Liver (tissue), 9 donors: ENCODE data around the gene SASH1. TPM values are rescaled to one million over a fixed set of nuclear protein-coding genes. Genes with fewer than 3 reads are reported as not detected.

Experiments
- DNase-seq: peaks from one replicate; pipeline ENCODE4 v3.0.0-alpha.2; 2017; ENCODE audit warnings: low spot score
- H3K27ac ChIP-seq, 2 donors: one replicate each; pipeline ENCODE4 v1.7.0; 2013; ENCODE audit warnings: inconsistent platforms in 2 of 2, low read length in 2 of 2, control low read depth in 1 of 2, low read depth in 1 of 2, mild to moderate bottlenecking in 1 of 2
- H3K27me3 ChIP-seq, 4 donors: one replicate each; pipeline versions ENCODE4 v1.6.1 to v1.7.0; 2013; ENCODE audit warnings: low read length in 3 of 4, inconsistent platforms in 1 of 4, mild to moderate bottlenecking in 1 of 4, moderate library complexity in 1 of 4; ENCODE audit not compliant: control insufficient read depth in 4 of 4, insufficient read depth in 4 of 4
- H3K36me3 ChIP-seq, 4 donors: one replicate each; pipeline versions ENCODE4 v1.6.1 to v1.7.0; 2013; ENCODE audit warnings: low read length in 3 of 4, mild to moderate bottlenecking in 3 of 4, low read depth in 1 of 4, moderate library complexity in 1 of 4; ENCODE audit not compliant: control insufficient read depth in 4 of 4, insufficient read depth in 3 of 4
- H3K4me1 ChIP-seq, 4 donors: one replicate each; pipeline versions ENCODE4 v1.6.1 to v1.7.0; 2013; ENCODE audit warnings: low read length in 3 of 4, mild to moderate bottlenecking in 3 of 4, moderate library complexity in 1 of 4; ENCODE audit not compliant: control insufficient read depth in 4 of 4, insufficient read depth in 4 of 4
- H3K4me3 ChIP-seq, 3 donors: one replicate each; pipeline versions ENCODE4 v1.6.1 to v1.7.0; 2013; ENCODE audit warnings: low read length in 3 of 3, control low read depth in 1 of 3, low read depth in 1 of 3, mild to moderate bottlenecking in 1 of 3
- H3K9ac ChIP-seq, 2 donors: one replicate each; pipeline ENCODE4 v1.7.0; 2013; ENCODE audit warnings: low read length in 2 of 2, mild to moderate bottlenecking in 2 of 2, moderate library complexity in 2 of 2, control low read depth in 1 of 2, low read depth in 1 of 2
- H3K9me3 ChIP-seq, 4 donors: one replicate each; pipeline versions ENCODE4 v1.6.1 to v1.7.0; 2013; ENCODE audit warnings: low read length in 3 of 4; ENCODE audit not compliant: control insufficient read depth in 4 of 4
- CTCF ChIP-seq: fragments of 150-350 bp; IDR thresholded peaks from 2 replicates; pipeline ENCODE4 v1.5.1; 2017; ENCODE audit warnings: improper control_type of control experiment, low read depth, low read length; ENCODE audit not compliant: missing input control
- EGR1 ChIP-seq, 2 donors: IDR thresholded peaks; 2 replicates each; pipeline ENCODE4 v1.6.1; 2016 to 2018; ENCODE audit warnings: antibody characterized with exemption in 2 of 2, low read depth in 2 of 2
- FOXA1 ChIP-seq: IDR thresholded peaks from 2 replicates; pipeline ENCODE4 v1.6.1; 2016; ENCODE audit warnings: antibody characterized with exemption
- FOXA2 ChIP-seq: IDR thresholded peaks from 2 replicates; pipeline ENCODE4 v1.6.1; 2016; ENCODE audit warnings: antibody characterized with exemption
- GABPA ChIP-seq, 2 donors: IDR thresholded peaks in 1 of 2; conservative IDR thresholded peaks in 1 of 2; 2 replicates each; pipeline ENCODE4 v1.6.1; 2016; ENCODE audit warnings: antibody characterized with exemption in 2 of 2, mild to moderate bottlenecking in 1 of 2, moderate library complexity in 1 of 2
- HNF4A ChIP-seq, 2 donors: conservative IDR thresholded peaks; 2 replicates each; pipeline ENCODE4 v1.6.1; 2016; ENCODE audit warnings: antibody characterized with exemption in 2 of 2, mild to moderate bottlenecking in 2 of 2
- HNF4G ChIP-seq: IDR thresholded peaks from 2 replicates; pipeline ENCODE4 v1.6.1; 2016; ENCODE audit warnings: antibody characterized with exemption
- MAX ChIP-seq: IDR thresholded peaks from 2 replicates; pipeline ENCODE4 v1.6.1; 2016; ENCODE audit warnings: antibody characterized with exemption
- RAD21 ChIP-seq, 2 donors: IDR thresholded peaks; 2 replicates each; pipeline ENCODE4 v1.6.1; 2016; ENCODE audit warnings: antibody characterized with exemption in 2 of 2, mild to moderate bottlenecking in 2 of 2
- RXRA ChIP-seq, 2 donors: IDR thresholded peaks; 2 replicates each; pipeline ENCODE4 v1.6.1; 2017 to 2018; ENCODE audit warnings: antibody characterized with exemption in 2 of 2, mild to moderate bottlenecking in 1 of 2
- TAF1 ChIP-seq: conservative IDR thresholded peaks from 2 replicates; pipeline ENCODE4 v1.6.1; 2016; ENCODE audit warnings: antibody characterized with exemption, mild to moderate bottlenecking
- YY1 ChIP-seq: IDR thresholded peaks from 2 replicates; pipeline ENCODE4 v1.6.1; 2016; ENCODE audit warnings: antibody characterized with exemption, mild to moderate bottlenecking
- ZBTB33 ChIP-seq: IDR thresholded peaks from 2 replicates; pipeline ENCODE4 v1.6.1; 2016; ENCODE audit warnings: antibody characterized with exemption
- WGBS: extraction: QIAGEN DNeasy Blood & Tissue Kit; methylation state at CpG from one replicate; pipeline ENCODE4 v1.1.7; 2013; 5-methylcytosine and 5-hydroxymethylcytosine counted together
- polyA plus RNA-seq, 2 donors: library from polyadenylated mRNA; stranded (reverse) in 1 of 2; unstranded in 1 of 2; fragments of 200-250 nt in 1 of 2; fragments of >200 nt in 1 of 2; fragmentation: Nextera tagmentation in 1 of 2; extraction: Ambion mirVana in 1 of 2; gene quantifications; one replicate each; pipeline versions ENCODE4 v1.2.1 to v1.2.3, GENCODE V29; 2013 to 2015
- total RNA-seq, 2 donors: library from RNA; depleted of rRNA; stranded (reverse); fragments of >200 nt; gene quantifications; one replicate each; pipeline ENCODE4 v1.2.3, GENCODE V29; 2014
- TF ChIP-seq, protein P1 (sequence below): IDR thresholded peaks from 2 replicates; pipeline ENCODE4 v1.6.1; 2016; ENCODE audit warnings: antibody characterized with exemption, mild to moderate bottlenecking
- donor health status: healthy.
- donor health status: healthy.
- donor health status: healthy.
- donor health status: healthy.
- donor health status: healthy.

The SASH1 gene
- total and polyA plus RNA-seq, 4 donors: 3.5 to 16.4 (median 7.6) TPM

- TF ChIP-seq TAF1 (no peak), RAD21 (IDR thresholded peaks at IDR 0.05) (no peak), GABPA (IDR thresholded peaks at IDR 0.05 in 1 of 2, conservative IDR thresholded peaks at IDR 0.05 in 1 of 2) (no peak), FOXA1 (no peak), HNF4G (no peak), CTCF (no peak), YY1 (no peak), EGR1 (IDR thresholded peaks at IDR 0.05; ENCODE audit: low read depth in 2 of 2) (no peak), MAX (no peak)
- no peak overlapping the region for H3K4me3 ChIP-seq
- H3K36me3 ChIP-seq: no peaks in the 10 kb centered on the region
- no peak for DNase-seq
- 93% methylated on average over 4 of the region's 4 CpGs for WGBS
- peaks cover 0 to 6% (median under 1%) of the 10 kb centered on the region in 4 donors for H3K4me1 ChIP-seq
- no peaks in the 10 kb centered on the region for H3K27me3 ChIP-seq
- no peak overlapping the region for H3K9ac ChIP-seq
- no peak overlapping the region for H3K27ac ChIP-seq
- H3K9me3 ChIP-seq: no peaks in the 10 kb centered on the region
These were observed 116.6 kb downstream of the SASH1 start for GRCh38 chr6:148459238-148459637.

- Histone ChIP-seq H3K27me3 (no peaks in the 10 kb centered on the region), H3K4me3 (no peak overlapping the region), H3K27ac (no peak overlapping the region), H3K9me3 (no peaks in the 10 kb centered on the region), H3K4me1 (peaks cover 0 to 11% (median 3%) of the 10 kb centered on the region in 4 donors), H3K9ac (no peak overlapping the region), H3K36me3 (no peaks in the 10 kb centered on the region)
- 82% methylated on average over 6 of the region's 6 CpGs for WGBS
- no peak for DNase-seq
- TF ChIP-seq FOXA2: peak; percentile 19
- TF ChIP-seq HNF4A (conservative IDR thresholded peaks at IDR 0.05): peak in 1 of 2 donors; percentile 22
- TF ChIP-seq ZBTB33: no peak
- TF ChIP-seq, protein P1, sequence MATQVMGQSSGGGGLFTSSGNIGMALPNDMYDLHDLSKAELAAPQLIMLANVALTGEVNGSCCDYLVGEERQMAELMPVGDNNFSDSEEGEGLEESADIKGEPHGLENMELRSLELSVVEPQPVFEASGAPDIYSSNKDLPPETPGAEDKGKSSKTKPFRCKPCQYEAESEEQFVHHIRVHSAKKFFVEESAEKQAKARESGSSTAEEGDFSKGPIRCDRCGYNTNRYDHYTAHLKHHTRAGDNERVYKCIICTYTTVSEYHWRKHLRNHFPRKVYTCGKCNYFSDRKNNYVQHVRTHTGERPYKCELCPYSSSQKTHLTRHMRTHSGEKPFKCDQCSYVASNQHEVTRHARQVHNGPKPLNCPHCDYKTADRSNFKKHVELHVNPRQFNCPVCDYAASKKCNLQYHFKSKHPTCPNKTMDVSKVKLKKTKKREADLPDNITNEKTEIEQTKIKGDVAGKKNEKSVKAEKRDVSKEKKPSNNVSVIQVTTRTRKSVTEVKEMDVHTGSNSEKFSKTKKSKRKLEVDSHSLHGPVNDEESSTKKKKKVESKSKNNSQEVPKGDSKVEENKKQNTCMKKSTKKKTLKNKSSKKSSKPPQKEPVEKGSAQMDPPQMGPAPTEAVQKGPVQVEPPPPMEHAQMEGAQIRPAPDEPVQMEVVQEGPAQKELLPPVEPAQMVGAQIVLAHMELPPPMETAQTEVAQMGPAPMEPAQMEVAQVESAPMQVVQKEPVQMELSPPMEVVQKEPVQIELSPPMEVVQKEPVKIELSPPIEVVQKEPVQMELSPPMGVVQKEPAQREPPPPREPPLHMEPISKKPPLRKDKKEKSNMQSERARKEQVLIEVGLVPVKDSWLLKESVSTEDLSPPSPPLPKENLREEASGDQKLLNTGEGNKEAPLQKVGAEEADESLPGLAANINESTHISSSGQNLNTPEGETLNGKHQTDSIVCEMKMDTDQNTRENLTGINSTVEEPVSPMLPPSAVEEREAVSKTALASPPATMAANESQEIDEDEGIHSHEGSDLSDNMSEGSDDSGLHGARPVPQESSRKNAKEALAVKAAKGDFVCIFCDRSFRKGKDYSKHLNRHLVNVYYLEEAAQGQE: no peak
- TF ChIP-seq YY1: peak; percentile 90
- peak; percentile 25 to 56 for TF ChIP-seq RXRA (IDR thresholded peaks at IDR 0.05)
These were observed 118.4 kb downstream of the SASH1 start for GRCh38 chr6:148460876-148461646.
